GM18498 (cell line): Measurements from ENCODE around the gene GALNT10.

Experiments used
- ATAC-seq: cut with Tn5 transposase; IDR thresholded peaks from one replicate; pipeline ENCODE4 v1.9.1; 2021; ENCODE audit warnings: mild to moderate bottlenecking, moderate library complexity; ENCODE audit not compliant: unreplicated experiment

The GALNT10 gene

GRCh38 chr5:154317916-154318315 lies 127.4 kb downstream of the GALNT10 start:
- no peak for ATAC-seq

GRCh38 chr5:154318691-154319090 lies 128.2 kb downstream of the GALNT10 start:
- peak; percentile 48 for ATAC-seq

GRCh38 chr5:154319736-154320135 lies 129.2 kb downstream of the GALNT10 start:
- ATAC-seq: no peak

GRCh38 chr5:154320224-154321089 lies 129.9 kb downstream of the GALNT10 start:
- ATAC-seq: no peak

GRCh38 chr5:154321546-154321945 lies 131.0 kb downstream of the GALNT10 start:
- ATAC-seq: no peak

- ATAC-seq: no peak
Observed at GRCh38 chr5:154324033-154324432, 133.5 kb downstream of the GALNT10 start.

GRCh38 chr5:154325566-154325965 lies 135.0 kb downstream of the GALNT10 start:
- no peak for ATAC-seq

- no peak for ATAC-seq
Observed at GRCh38 chr5:154329062-154329461, 138.5 kb downstream of the GALNT10 start.

- no peak for ATAC-seq
Observed at GRCh38 chr5:154329519-154330040, 139.0 kb downstream of the GALNT10 start.

- ATAC-seq: no peak
Observed at GRCh38 chr5:154330097-154330667, 139.6 kb downstream of the GALNT10 start.

- ATAC-seq: no peak
Observed at GRCh38 chr5:154331232-154331631, 140.7 kb downstream of the GALNT10 start.

GRCh38 chr5:154331924-154332323 lies 141.4 kb downstream of the GALNT10 start:
- no peak for ATAC-seq

GRCh38 chr5:154332451-154332850 lies 141.9 kb downstream of the GALNT10 start:
- no peak for ATAC-seq

- no peak for ATAC-seq
Observed at GRCh38 chr5:154333016-154333415, 142.5 kb downstream of the GALNT10 start.

- no peak for ATAC-seq
Observed at GRCh38 chr5:154334406-154335064, 144.0 kb downstream of the GALNT10 start.

GRCh38 chr5:154335065-154335448 lies 144.5 kb downstream of the GALNT10 start:
- no peak for ATAC-seq

GRCh38 chr5:154341620-154342019 lies 151.1 kb downstream of the GALNT10 start:
- ATAC-seq: no peak

GRCh38 chr5:154342211-154342610 lies 151.7 kb downstream of the GALNT10 start:
- no peak for ATAC-seq

GRCh38 chr5:154342963-154343362 lies 152.4 kb downstream of the GALNT10 start:
- no peak for ATAC-seq

GRCh38 chr5:154344461-154344860 lies 153.9 kb downstream of the GALNT10 start:
- no peak for ATAC-seq

- ATAC-seq: peak; percentile 78
Observed at GRCh38 chr5:154345255-154345952, 154.9 kb downstream of the GALNT10 start.
